Activated naive CD4-positive, alpha-beta T cell treated with anti-CD3 and anti-CD28 coated beads for 36 hours (primary cell): ENCODE results near the gene SH3BP4. TPM values are rescaled to one million over a fixed set of nuclear protein-coding genes. Genes with fewer than 3 reads are reported as not detected.

ENCODE experiments used
- CTCF ChIA-PET: fragments of 350-600 bp; sonication (Branson Sonifier 250); formaldehyde crosslinking; loops from one replicate; lab custom pipeline; 2021; ENCODE audit warnings: antibody characterized with exemption; lab: Charles Lee
- DNase-seq: peaks from one replicate; pipeline ENCODE4 v3.0.0-alpha.2; 2020
- H3K27ac Mint-ChIP-seq: one replicate; pipeline ENCODE4 v1.8.0; 2021; ENCODE audit warnings: mild to moderate bottlenecking, mixed read lengths
- H3K27me3 Mint-ChIP-seq: one replicate; pipeline ENCODE4 v1.8.0; 2021; ENCODE audit warnings: low read depth, mixed read lengths
- H3K36me3 Mint-ChIP-seq: one replicate; pipeline ENCODE4 v1.8.0; 2021; ENCODE audit warnings: low read depth, mixed read lengths
- H3K4me1 Mint-ChIP-seq: one replicate; pipeline ENCODE4 v1.8.0; 2021; ENCODE audit warnings: low read depth, mixed read lengths
- H3K4me3 Mint-ChIP-seq: one replicate; pipeline ENCODE4 v1.8.0; 2021; ENCODE audit warnings: mild to moderate bottlenecking, moderate library complexity, mixed read lengths
- H3K9me3 Mint-ChIP-seq: one replicate; pipeline ENCODE4 v1.8.0; 2021; ENCODE audit warnings: mixed read lengths
- intact Hi-C: fragments of 100-400 bp; cut with micrococcal nuclease; formaldehyde crosslinking; loops from one replicate; pipeline ENCODE4 v1.15.1; 2023
- total RNA-seq, 2 experiments: library from RNA; stranded (reverse); gene quantifications; one replicate each; pipeline ENCODE4 v1.2.3, GENCODE V29; 2021

The SH3BP4 gene
- total RNA-seq, 2 experiments from 2014 or later = 0.42 to 0.64 TPM

- intact Hi-C loops = no loop called here
- Mint-ChIP-seq H3K9me3 (peaks cover 2% of the 10 kb centered on the region), H3K4me3 (no peak overlapping the region), H3K36me3 (no peaks in the 10 kb centered on the region), H3K27me3 (peaks cover 13% of the 10 kb centered on the region), H3K27ac (peak overlapping the region; percentile 48), H3K4me1 (no peaks in the 10 kb centered on the region)
- CTCF ChIA-PET = no interaction called here
- DNase-seq = no peak
Observed at GRCh38 chr2:235086481-235087184, 134.8 kb downstream of the SH3BP4 start.

DNA sequence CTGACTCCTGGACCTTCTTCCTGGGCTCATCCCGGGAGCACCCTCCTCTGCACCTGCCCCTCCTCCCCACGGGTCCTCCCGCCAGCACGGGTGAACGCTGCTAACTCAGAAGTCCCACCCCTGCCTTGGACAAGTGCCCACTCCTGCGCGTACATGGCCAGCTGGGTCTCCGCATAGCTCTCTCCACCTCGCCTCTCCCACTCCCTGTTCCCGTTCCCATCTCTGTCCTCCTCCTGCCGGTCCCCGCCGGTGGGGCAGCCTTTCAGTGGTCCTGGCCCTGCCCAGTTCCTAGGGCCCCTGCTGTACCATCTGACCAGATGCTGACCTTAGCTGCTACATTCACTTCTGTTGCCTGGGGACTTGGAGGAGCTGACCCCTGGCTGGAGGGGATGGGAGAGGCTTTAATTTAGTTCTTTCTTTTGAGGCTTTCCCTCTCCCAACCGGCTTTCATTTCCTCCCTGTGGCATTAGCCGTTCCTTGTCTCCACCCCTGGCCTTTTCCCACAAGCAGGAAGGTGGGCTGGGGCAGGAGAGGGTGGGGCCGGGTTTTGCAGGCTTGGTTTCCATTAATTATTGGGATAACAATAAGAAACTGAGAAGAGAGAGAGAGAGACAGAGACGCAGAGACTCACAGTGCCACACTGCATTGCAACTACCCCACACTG lies 136.1 kb downstream of the SH3BP4 start:
- intact Hi-C loops = no loop called here
- peaks cover 2% of the 10 kb centered on the region for H3K9me3 Mint-ChIP-seq
- H3K36me3 Mint-ChIP-seq = no peaks in the 10 kb centered on the region
- H3K27me3 Mint-ChIP-seq = peaks cover 17% of the 10 kb centered on the region
- no peak overlapping the region for H3K4me3 Mint-ChIP-seq
- H3K4me1 Mint-ChIP-seq = no peaks in the 10 kb centered on the region
- CTCF ChIA-PET = no interaction called here
- DNase-seq = no peak
- H3K27ac Mint-ChIP-seq = no peak overlapping the region

GRCh38 chr2:235088496-235088921 lies 136.7 kb downstream of the SH3BP4 start:
- intact Hi-C loops = no loop called here
- H3K27me3 Mint-ChIP-seq = peaks cover 21% of the 10 kb centered on the region
- CTCF ChIA-PET = no interaction called here
- peaks cover 2% of the 10 kb centered on the region for H3K9me3 Mint-ChIP-seq
- no peak for DNase-seq
- no peaks in the 10 kb centered on the region for H3K36me3 Mint-ChIP-seq
- H3K4me3 Mint-ChIP-seq = no peak overlapping the region
- no peak overlapping the region for H3K27ac Mint-ChIP-seq
- H3K4me1 Mint-ChIP-seq = no peaks in the 10 kb centered on the region

- Mint-ChIP-seq H3K4me1 (no peaks in the 10 kb centered on the region), H3K36me3 (no peaks in the 10 kb centered on the region), H3K9me3 (no peaks in the 10 kb centered on the region), H3K27me3 (peaks cover 29% of the 10 kb centered on the region), H3K27ac (no peak overlapping the region), H3K4me3 (no peak overlapping the region)
- DNase-seq = no peak
- CTCF ChIA-PET = interaction anchor here (0.6 kb wide), 1 partner anchor 915 kb away, joined by 4 read pairs; no protein-coding TSS in a partner anchor
- intact Hi-C loops = no loop called here
Observed at GRCh38 chr2:235091421-235091820, 139.6 kb downstream of the SH3BP4 start.

- CTCF ChIA-PET = interaction anchor here (0.6 kb wide), 1 partner anchor 916 kb away, joined by 4 read pairs; no protein-coding TSS in a partner anchor
- H3K36me3 Mint-ChIP-seq = no peaks in the 10 kb centered on the region
- H3K27me3 Mint-ChIP-seq = peaks cover 25% of the 10 kb centered on the region
- H3K4me3 Mint-ChIP-seq = no peak overlapping the region
- no peaks in the 10 kb centered on the region for H3K9me3 Mint-ChIP-seq
- intact Hi-C loops = no loop called here
- no peak overlapping the region for H3K27ac Mint-ChIP-seq
- H3K4me1 Mint-ChIP-seq = no peaks in the 10 kb centered on the region
- no peak for DNase-seq
Observed at GRCh38 chr2:235091983-235092382, 140.2 kb downstream of the SH3BP4 start.

GRCh38 chr2:235092433-235093223 lies 140.8 kb downstream of the SH3BP4 start:
- Mint-ChIP-seq H3K9me3 (no peaks in the 10 kb centered on the region), H3K27me3 (peaks cover 22% of the 10 kb centered on the region), H3K27ac (no peak overlapping the region), H3K36me3 (no peaks in the 10 kb centered on the region), H3K4me1 (no peaks in the 10 kb centered on the region), H3K4me3 (no peak overlapping the region)
- no peak for DNase-seq
- intact Hi-C loops = no loop called here
- CTCF ChIA-PET = no interaction called here

DNA sequence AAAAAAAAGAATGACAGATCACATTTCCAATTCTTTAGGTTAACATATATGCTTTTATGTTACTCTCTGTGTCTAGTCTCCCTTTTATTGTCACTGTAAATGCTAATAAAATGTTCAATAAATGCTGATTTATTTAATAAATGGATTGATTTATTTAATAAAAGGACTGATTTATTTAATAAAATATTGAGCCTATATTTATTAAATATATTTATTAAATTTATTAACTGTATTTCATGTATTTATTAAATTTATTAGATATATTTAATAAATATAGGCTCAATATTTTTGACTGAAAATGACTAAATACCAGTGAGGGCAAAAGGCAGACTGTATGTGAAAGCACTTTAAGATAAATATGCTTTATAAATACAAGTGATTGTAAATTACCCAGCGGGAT lies 142.6 kb downstream of the SH3BP4 start:
- CTCF ChIA-PET = no interaction called here
- no peak for DNase-seq
- no peak overlapping the region for H3K4me3 Mint-ChIP-seq
- H3K9me3 Mint-ChIP-seq = no peaks in the 10 kb centered on the region
- H3K36me3 Mint-ChIP-seq = no peaks in the 10 kb centered on the region
- no peak overlapping the region for H3K27ac Mint-ChIP-seq
- no peaks in the 10 kb centered on the region for H3K4me1 Mint-ChIP-seq
- H3K27me3 Mint-ChIP-seq = peaks cover 21% of the 10 kb centered on the region
- intact Hi-C loops = no loop called here

- intact Hi-C loops = no loop called here
- peaks cover 21% of the 10 kb centered on the region for H3K27me3 Mint-ChIP-seq
- CTCF ChIA-PET = no interaction called here
Observed at GRCh38 chr2:235095569-235095968, 143.8 kb downstream of the SH3BP4 start.

GRCh38 chr2:235096447-235096846 lies 144.6 kb downstream of the SH3BP4 start:
- H3K27ac Mint-ChIP-seq = no peak overlapping the region
- intact Hi-C loops = no loop called here
- CTCF ChIA-PET = no interaction called here
- peaks cover 21% of the 10 kb centered on the region for H3K27me3 Mint-ChIP-seq
- H3K4me3 Mint-ChIP-seq = no peak overlapping the region
- no peaks in the 10 kb centered on the region for H3K36me3 Mint-ChIP-seq
- H3K4me1 Mint-ChIP-seq = no peaks in the 10 kb centered on the region
- H3K9me3 Mint-ChIP-seq = no peaks in the 10 kb centered on the region
- DNase-seq = no peak

More at GRCh38 chr2:235095569-235095968, 143.8 kb downstream of the SH3BP4 start:
- Mint-ChIP-seq H3K4me1 (no peaks in the 10 kb centered on the region), H3K4me3 (no peak overlapping the region), H3K27ac (no peak overlapping the region), H3K9me3 (no peaks in the 10 kb centered on the region), H3K36me3 (no peaks in the 10 kb centered on the region)
- DNase-seq = no peak

DNA sequence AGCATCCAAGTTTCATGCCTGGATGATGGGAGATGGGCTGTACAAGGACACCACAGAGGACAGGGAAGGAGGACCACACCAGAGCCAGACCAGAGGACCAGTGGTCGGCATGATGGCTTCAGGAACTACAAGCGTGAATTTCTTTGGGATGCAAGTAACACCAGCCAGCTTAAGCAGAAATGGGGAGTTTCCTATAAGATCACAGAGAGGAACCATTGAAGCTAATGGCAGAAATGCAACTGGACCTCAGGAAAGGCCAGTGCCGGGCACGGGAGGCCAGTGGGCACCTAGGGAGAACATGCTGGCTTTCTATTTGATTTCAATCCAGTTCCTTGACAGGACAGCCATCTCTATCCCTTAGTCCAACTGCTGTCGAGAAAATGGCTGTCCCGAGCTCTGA lies 145.4 kb downstream of the SH3BP4 start:
- CTCF ChIA-PET = no interaction called here
- no peak overlapping the region for H3K27ac Mint-ChIP-seq
- H3K9me3 Mint-ChIP-seq = no peaks in the 10 kb centered on the region
- peaks cover 21% of the 10 kb centered on the region for H3K27me3 Mint-ChIP-seq
- no peaks in the 10 kb centered on the region for H3K36me3 Mint-ChIP-seq
- DNase-seq = no peak
- no peaks in the 10 kb centered on the region for H3K4me1 Mint-ChIP-seq
- no peak overlapping the region for H3K4me3 Mint-ChIP-seq
- intact Hi-C loops = no loop called here

DNA sequence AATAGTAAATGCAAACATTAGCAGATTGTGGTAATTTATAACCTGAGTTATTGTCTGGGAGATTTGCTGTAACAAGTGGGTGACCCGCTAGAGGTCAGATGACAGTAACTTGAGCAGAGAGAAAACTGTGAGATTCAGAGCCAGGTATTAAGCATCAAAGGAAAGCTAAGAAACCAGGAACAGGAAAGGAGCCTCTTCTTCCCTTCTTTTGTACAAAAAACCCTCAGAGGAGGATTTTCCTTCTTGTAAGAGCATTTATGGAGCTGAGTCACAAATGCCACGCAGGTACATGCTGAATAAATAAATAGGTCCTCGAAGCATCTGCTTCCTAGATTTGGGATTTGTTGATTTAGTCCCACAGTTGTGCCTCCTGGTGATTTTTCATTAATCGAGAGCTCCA lies 146.5 kb downstream of the SH3BP4 start:
- H3K4me1 Mint-ChIP-seq = no peaks in the 10 kb centered on the region
- CTCF ChIA-PET = no interaction called here
- DNase-seq = no peak
- no peak overlapping the region for H3K4me3 Mint-ChIP-seq
- H3K36me3 Mint-ChIP-seq = no peaks in the 10 kb centered on the region
- H3K27ac Mint-ChIP-seq = no peak overlapping the region
- no peaks in the 10 kb centered on the region for H3K9me3 Mint-ChIP-seq
- intact Hi-C loops = no loop called here
- peaks cover 17% of the 10 kb centered on the region for H3K27me3 Mint-ChIP-seq

GRCh38 chr2:235098736-235099494 lies 147.1 kb downstream of the SH3BP4 start:
- Mint-ChIP-seq H3K9me3 (no peaks in the 10 kb centered on the region), H3K4me1 (no peaks in the 10 kb centered on the region), H3K27me3 (peaks cover 12% of the 10 kb centered on the region), H3K27ac (no peak overlapping the region), H3K36me3 (no peaks in the 10 kb centered on the region), H3K4me3 (no peak overlapping the region)
- intact Hi-C loops = no loop called here
- CTCF ChIA-PET = no interaction called here
- DNase-seq = no peak
